Activated T-helper 1 cell treated with anti-CD3 and anti-CD28 coated beads, Interleukin-2, amount 50 U/mL, for 16 hours (primary cell): Measurements from ENCODE around the gene C1QC.

Source experiments
- DNase-seq, 2 donors: peaks; one replicate each; pipeline ENCODE4 v3.0.0-alpha.2; 2020; ENCODE audit warnings: low read depth in 1 of 2, low spot score in 1 of 2

The C1QC gene

DNA sequence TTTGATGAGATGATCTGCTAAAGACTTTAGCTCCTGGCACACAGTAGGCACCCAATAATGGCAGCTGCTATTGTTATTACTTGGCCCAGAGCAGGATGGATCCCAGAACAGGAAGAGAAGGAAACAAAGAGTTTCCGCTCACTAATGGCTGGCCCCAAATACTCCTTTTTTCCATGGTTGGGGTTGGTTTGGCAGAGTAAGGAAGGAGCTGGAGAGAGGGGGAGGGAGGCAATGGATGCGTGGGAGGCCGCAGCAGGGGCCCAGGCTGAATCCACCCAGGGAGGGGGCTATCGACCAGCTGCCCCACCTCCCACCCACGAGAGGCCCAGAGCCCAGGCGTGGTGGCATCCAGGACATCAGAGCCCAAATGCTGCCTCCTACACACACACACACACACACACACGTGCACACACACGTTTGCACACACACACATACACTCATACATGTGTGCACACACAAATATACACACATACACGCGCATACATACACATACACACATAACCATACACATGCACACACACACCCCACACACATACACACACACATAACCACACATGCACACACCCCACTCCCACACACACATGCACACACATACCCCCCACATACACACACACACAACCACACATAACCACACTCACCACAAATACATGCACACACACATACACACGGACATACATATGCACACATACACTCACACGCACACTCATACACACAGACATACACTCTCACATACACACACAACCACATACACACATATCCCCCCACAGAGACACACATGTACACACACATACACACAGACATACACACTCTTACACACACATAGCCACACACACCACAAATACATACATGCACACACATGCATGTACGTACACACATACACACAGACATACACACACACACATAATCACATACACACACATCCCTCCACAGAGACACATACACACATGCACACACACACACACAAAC, 34.8 kb downstream of the C1QC start:
- DNase-seq, result no peak

DNA sequence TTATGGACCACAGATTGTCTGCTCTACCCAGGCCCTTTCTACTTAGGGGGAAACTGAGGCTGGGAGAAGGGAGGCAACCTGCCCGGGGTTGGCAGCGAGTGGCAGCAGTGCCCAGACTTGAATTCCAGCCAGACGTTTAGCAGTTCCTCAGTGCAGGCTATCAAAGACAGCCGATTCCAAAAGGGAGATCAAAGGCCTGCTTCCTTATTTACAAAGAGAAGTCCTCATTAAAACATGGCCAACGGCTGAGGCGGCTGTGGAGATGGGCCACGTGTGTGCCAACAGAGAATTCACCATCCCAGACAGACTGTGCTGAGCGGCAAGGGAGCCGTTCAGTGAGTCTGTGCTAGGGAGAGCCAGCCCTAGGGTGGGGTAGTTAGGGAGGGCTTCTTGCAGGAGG, 37.3 kb downstream of the C1QC start:
- DNase-seq, result no peak

DNA sequence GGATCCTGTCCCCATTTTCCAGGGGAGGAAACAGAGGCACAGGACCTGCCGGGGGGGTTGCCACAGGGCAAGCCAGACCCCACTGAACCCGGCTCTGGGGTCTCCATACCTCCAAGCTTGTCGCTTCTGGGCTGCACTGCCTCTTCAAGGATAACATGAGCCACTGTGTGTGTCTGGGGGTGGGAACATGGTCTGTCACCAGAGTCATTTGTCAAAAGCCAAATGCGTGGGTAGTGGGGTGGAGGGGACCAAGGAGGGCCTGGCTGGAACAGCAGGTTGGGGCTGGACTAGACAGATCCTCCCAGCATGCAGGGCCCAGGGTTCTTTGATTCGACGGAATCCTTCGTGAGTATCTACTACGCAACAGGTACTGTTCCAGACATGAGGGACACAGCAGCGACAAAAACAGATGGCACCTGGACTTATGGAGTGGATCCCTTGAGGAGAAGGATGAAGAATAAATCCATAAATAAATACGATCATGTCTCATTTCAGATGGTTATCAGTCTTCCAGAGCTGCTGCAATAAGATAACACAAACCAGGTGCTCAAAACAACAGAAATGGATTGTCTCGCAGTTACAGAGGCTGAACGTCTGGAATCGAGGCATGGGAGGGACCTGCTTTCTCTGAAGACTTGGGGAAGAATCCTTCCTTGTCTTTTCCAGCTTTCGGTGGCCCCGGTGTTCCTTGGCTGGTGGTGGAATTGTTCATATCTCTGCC, 38.3 kb downstream of the C1QC start:
- no peak for DNase-seq

DNA sequence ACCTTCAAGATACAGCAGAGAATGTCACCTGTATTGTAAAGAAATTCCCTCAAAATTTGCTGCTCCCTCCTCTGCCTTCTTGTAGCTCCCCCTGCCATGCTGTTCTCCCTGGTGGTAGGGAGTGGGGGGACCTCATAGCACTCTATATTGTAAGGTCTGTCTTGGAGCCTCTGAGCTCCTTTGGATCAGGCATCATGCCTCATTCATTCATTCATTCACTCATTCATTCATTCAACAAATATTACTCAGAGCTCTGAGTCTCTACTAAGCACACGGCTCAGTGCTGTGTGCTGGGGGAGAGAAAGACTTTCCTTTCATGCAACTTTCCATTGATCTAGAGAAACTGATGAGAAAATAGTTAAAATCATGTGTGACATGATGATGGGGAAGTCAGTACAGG, 40.1 kb downstream of the C1QC start:
- DNase-seq, result no peak

DNA sequence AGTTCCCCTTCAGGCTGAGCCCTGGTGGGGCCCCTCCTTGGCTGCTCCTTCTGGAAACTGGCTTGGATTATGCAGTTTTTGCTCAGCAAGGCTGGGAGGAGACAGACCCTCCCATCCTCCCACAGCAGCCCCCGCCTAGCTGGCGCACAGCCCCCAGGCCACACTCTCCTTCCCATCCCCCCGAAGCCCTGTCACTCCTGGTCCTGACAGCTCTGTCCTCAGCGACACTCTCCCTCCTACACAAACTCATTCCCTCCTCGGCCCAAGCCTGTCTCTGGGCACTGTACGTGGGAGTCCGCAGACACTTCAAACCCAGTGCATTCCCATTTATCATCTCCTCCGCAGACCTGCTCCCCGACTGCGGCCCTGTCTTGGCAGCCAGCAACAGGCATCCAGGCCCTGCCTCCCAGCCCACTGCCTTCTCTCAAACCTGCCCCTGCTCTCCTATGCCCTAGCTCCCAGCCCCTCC, 42.2 kb downstream of the C1QC start:
- no peak for DNase-seq

DNA sequence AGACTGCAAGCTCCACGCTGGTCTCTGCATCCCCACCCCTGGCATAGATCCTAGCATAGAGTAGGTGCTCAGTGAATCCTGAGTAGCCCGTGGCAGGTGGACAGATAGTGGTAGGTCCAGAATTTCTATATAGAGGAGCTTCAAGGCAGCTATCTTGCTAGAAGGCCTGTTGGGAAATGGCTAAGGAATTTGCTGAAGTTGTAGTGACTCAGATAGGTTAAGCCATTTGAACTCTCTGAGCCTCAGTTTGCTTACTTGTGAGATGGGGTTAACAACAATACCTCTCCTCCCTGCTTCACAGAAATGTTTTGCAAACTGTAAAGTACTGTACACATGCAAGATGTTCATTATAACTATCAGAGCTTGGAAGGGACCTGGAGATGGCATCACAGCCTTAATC, 43.8 kb downstream of the C1QC start:
- DNase-seq, result no peak

DNA sequence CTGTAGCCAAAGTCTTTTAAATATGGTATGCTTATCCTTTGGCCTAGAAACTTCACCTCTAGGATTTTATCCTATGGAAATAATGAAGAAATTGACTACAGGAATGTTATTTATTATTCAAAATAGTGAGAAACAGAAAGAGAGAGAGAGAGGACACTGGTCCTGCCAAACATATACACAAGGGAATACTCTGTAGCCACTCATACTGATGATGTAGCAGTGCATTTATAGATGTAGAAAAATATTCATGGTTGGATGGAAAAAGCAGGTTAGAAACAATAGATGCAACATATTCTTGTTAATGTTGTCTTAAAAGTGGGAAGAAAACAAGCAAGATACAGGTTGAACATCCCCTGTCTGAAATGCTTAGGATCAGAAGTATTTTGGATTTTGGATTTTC, 45.0 kb downstream of the C1QC start:
- DNase-seq, result no peak

DNA sequence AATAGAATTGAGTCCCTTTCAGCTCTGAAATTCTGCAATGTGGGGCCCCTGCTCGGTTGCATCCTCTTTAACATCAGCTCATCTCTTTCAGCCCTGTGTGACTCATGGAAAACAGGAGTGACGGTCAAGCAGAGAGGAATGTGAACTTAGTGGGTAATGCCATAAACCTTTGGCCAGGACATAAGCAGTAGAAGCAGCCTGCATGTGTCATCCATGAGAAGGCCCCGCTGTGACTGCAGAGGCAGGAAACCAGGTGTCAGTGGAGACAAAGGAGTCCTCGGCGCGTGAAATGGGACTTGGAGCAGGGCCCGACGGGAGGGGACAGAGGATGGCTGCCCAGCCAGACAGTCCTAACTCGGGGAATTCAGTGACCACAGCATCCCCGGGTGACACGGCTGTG, 46.1 kb downstream of the C1QC start:
- no peak for DNase-seq

DNA sequence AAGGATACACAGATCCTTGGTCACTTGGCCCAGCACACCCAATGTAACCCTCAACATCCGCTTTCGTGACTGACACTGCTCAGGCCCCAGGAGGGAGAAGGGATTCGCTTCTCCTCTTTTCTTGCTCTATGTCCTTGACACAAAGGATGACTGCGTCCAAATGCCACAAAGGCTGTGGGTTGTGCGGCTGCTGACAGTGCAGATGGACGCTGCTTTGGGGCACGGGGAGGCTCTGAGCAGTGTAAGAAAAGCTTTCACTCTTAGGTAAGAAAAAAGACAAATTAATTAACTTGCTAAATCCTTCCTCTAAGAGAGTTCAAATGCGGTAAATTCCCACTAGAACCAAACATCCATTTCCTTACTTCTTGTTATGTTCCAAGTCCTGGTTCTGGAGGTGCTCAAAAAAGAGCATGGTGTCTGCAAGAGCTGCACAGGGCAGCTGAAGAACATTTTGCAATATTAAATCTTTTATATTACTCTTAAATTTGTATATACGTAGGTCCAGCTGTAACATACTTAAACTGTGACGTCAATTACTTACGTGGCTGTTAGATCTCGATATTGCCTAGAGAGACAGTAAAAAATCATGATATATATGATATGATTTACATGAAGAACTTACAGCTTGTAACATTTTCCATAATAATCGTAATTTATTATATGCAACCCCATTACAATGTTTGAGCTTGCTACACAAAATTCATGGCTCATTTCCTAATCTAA, 47.8 kb downstream of the C1QC start:
- DNase-seq, result no peak

DNA sequence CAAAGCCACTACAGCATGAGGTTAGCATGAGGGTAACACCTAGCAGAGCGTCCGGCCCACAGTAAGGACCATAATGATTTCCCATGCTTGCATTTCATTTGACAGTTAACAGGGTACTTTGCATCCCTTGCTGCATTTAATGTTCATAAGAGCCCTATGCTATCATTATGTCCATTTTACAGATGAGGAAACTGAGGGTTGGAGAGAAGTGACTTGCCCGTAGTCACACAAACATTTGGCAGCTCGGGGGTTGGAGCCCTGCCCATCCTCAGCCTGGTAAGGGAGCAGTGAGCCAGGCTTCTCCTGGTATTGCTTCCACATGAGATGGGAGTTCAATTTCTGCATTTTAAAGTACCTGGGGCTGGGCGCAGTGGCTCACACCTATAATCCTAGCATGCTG, 50.7 kb downstream of the C1QC start:
- no peak for DNase-seq

DNA sequence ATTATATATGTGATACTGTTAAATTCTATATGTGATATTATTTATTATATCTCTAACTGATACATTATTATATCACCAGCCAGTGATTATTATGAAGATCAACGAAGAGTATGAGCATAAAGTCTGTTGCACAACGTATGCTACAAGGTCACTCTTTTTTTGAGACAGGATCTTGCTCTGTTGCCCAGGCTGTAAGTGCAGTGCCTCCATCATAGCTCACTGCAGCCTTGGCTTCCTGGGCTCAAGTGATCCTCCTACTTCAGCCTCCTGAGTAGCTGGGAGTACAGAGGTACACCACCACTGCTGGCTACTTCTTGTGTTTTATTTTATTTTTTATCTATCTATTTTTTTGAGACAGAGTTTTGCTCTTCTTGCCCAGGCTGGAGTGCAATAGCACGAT, 53.2 kb downstream of the C1QC start:
- no peak for DNase-seq
